A673 (cell line): ENCODE data around the gene ALDH16A1.

Source experiments
- EZH2 ChIP-seq: fragments of 200-600 bp; sonication (generic); IDR thresholded peaks from 2 replicates; pipeline ENCODE4 v1.6.1; 2017; ENCODE audit warnings: borderline replicate concordance, low read depth, mild to moderate bottlenecking, mixed read lengths, antibody characterized with exemption, low read length; ENCODE audit not compliant: poor library complexity, severe bottlenecking
- TF ChIP-seq, protein P1 (sequence below): fragments of 300-800, 200-600 bp; sonication (generic); conservative IDR thresholded peaks from 2 replicates; pipeline ENCODE4 v1.5.1; 2017; ENCODE audit warnings: low read depth, mild to moderate bottlenecking, antibody characterized with exemption, low read length, moderate library complexity, mixed read lengths

DNA sequence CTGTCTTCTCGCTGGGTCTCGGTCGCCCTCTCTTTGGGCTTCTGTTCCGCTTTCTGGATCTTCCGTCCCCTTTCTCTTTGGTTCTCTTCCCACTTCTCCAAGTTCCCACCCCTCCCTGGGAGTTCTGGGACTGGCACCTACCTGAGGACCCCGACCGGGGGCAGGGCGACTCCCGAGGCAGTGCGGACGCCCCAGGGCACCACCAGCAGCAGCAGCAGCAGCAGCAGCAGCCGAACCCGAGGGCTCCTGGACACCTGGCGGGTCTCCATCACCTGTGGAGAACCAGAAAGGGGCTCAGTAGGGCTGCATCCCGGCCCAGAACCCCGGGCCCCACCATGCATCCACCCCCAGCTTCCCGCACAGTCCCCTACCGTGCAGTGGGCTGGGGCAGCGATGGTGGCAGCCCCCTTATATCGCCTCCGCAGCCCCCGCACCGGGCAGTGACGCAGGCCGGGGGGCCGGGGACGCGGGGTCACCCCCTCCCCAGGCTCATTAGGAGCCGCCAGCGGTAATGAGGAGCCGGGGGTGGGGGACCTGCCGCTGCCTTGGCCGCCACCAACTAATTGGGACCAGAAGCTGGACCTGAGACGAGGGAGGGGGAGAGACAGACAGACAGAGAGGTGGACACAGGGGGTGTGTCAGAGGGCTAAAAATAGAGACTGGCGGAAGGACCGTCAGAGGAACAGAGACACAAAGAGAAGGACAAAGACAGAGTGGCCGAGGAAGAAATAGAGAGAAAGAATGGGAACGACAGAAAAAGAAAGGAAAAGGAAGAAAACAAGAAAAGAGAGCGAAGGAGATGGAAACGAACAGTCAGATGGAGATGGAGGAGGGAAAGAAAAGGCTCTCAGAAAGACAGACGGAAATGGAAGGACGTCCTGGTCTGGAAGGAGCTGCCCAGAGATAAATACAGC is 29.7 kb upstream of the ALDH16A1 start, which contains the start of gene PTH2:
- TF ChIP-seq, protein P1, sequence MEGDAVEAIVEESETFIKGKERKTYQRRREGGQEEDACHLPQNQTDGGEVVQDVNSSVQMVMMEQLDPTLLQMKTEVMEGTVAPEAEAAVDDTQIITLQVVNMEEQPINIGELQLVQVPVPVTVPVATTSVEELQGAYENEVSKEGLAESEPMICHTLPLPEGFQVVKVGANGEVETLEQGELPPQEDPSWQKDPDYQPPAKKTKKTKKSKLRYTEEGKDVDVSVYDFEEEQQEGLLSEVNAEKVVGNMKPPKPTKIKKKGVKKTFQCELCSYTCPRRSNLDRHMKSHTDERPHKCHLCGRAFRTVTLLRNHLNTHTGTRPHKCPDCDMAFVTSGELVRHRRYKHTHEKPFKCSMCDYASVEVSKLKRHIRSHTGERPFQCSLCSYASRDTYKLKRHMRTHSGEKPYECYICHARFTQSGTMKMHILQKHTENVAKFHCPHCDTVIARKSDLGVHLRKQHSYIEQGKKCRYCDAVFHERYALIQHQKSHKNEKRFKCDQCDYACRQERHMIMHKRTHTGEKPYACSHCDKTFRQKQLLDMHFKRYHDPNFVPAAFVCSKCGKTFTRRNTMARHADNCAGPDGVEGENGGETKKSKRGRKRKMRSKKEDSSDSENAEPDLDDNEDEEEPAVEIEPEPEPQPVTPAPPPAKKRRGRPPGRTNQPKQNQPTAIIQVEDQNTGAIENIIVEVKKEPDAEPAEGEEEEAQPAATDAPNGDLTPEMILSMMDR: no peak
- TF ChIP-seq EZH2: peak; percentile 88
